Measurements from ENCODE around the gene PRSS50. TPM values are rescaled to one million over a fixed set of nuclear protein-coding genes. Genes with fewer than 3 reads are reported as not detected.

The PRSS50 gene
- total RNA-seq, 6 donors from 2014 or later, result 0.10 to 4.2 (median 0.40) TPM

DNA sequence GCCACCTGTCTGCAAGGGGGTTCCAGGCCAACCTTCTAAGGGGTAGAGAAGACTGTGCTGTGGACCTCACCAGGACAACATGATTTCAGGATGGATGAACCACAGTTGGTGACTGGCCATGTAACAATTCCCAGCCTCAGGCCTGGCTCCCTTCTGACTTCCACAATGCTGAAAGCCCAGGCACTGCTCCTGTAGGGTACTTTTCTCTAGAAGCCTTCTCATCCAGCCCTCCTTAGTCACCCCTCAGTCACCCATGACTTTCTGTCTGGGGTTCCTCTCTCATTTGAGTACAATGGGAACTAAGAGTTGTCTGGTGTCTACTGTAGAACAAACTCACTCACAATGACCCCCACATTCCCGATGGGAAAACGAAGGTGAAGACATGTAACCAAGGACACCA is 32.8 kb downstream of the PRSS50 start:
- TF ChIP-seq POLR2A (IDR thresholded peaks at IDR 0.05), result no peak
- TF ChIP-seq, protein P1, sequence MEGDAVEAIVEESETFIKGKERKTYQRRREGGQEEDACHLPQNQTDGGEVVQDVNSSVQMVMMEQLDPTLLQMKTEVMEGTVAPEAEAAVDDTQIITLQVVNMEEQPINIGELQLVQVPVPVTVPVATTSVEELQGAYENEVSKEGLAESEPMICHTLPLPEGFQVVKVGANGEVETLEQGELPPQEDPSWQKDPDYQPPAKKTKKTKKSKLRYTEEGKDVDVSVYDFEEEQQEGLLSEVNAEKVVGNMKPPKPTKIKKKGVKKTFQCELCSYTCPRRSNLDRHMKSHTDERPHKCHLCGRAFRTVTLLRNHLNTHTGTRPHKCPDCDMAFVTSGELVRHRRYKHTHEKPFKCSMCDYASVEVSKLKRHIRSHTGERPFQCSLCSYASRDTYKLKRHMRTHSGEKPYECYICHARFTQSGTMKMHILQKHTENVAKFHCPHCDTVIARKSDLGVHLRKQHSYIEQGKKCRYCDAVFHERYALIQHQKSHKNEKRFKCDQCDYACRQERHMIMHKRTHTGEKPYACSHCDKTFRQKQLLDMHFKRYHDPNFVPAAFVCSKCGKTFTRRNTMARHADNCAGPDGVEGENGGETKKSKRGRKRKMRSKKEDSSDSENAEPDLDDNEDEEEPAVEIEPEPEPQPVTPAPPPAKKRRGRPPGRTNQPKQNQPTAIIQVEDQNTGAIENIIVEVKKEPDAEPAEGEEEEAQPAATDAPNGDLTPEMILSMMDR (IDR thresholded peaks at IDR 0.05), result no peak
- no peak for TF ChIP-seq EP300 (IDR thresholded peaks at IDR 0.05)
- no peak for TF ChIP-seq POLR2AphosphoS5 (IDR thresholded peaks at IDR 0.05)
- Histone ChIP-seq H3K27ac (no peak overlapping the region), H3K4me3 (no peak overlapping the region), H3K36me3 (peaks cover 2 to 89% (median 59%) of the 10 kb centered on the region in 4 donors), H3K4me1 (peaks cover 0 to under 1% (median under 1%) of the 10 kb centered on the region in 4 donors), H3K9me3 (no peaks in the 10 kb centered on the region), H3K27me3 (no peaks in the 10 kb centered on the region)
- 89 to 97% methylated on average over 2 of the region's 2 CpGs for WGBS, 2 donors
- ATAC-seq (ENCODE audit: low FRiP score in 2 of 2) (no peak), DNase-seq (no peak)

DNA sequence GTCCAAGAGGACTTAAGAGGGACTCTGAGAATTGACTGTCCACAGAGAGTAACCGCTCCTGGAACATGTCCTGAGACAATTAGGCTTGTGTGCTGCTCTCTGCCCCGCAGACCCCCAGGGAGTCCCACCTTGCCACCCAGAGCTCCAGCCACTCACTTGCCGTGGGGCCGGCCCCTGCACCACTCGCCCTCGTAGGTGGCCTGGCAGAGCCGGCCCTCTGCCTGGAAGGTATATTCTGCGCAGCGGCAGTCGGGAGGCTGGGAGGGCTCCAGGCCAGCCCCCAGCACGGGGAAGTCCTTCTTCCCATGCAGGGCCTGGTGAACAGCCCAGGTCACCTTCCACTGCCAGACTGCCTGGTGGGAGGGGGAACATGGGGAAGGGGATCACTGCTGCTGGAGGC is 34.7 kb downstream of the PRSS50 start:
- ATAC-seq (ENCODE audit: low FRiP score in 2 of 2) (no peak), DNase-seq (no peak)
- Histone ChIP-seq H3K4me1 (no peaks in the 10 kb centered on the region), H3K27ac (no peak overlapping the region), H3K9me3 (no peaks in the 10 kb centered on the region), H3K27me3 (no peaks in the 10 kb centered on the region), H3K36me3 (peaks cover 2 to 98% (median 58%) of the 10 kb centered on the region in 4 donors), H3K4me3 (no peak overlapping the region)
- 50 to 90% methylated on average over 2 to 11 of the region's 11 CpGs for WGBS, 2 donors
- TF ChIP-seq POLR2A (IDR thresholded peaks at IDR 0.05) (no peak), EP300 (IDR thresholded peaks at IDR 0.05) (no peak), POLR2AphosphoS5 (IDR thresholded peaks at IDR 0.05) (no peak)
- TF ChIP-seq, protein P1 (IDR thresholded peaks at IDR 0.05), result no peak

DNA sequence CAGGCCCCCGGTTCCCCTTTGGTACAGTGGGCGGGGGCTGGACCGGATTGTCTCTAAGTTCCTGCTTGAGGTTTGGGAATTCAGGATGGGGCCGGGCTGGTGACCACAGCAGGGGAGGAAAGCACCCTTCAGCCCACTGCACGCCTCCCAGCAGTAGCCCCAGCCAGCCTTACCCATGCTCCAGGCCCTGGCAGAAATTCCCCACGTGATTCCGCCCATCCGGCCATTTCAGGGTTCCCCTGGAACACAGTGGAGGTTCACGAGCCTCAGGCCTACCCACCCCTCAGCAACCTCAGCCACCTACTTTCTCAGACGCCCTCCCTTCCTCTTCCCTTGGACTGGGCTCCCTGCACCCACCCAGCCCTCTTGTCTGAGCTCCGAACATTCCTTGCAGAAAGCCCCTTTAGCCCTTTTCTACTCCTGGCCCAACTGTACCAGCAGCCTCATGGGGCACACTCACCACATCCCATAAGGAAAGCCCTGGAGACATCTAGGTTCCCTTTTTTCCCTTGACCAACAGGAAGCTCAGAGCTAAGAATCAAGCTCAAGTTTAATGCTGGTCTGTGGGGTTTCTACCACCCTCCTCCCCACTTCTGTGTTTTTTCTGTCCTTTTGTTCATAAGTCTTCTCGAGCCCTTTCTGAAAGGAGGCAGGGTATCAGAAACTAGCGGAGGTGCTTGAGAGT is 35.7 kb downstream of the PRSS50 start:
- peaks cover 2 to 90% (median 51%) of the 10 kb centered on the region in 4 donors for H3K36me3 ChIP-seq
- no peak overlapping the region for H3K27ac ChIP-seq
- 59 to 70% methylated on average over 13 of the region's 13 CpGs for WGBS, 2 donors

DNA sequence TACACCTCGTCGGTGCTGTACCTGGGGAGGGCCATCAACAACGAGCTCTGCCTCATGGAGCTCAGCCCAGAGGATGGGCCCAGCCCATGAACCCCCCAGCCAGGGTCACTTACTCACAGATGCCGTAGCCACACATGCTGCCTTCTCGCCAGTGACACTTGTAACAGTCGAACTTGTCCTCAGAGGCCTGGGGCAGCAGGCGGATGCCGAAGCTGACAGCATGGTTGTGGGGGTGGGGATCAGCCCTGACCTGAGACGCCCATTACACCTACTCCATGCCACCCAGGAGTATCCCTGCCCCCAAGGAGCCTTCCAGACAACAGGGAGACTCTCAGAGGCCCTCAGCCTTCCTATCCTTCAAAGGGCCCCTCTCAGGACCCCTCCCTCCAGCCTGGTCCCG is 36.3 kb downstream of the PRSS50 start:
- WGBS, 2 donors, result 85 to 95% methylated on average over 6 to 7 of the region's 10 CpGs
- TF ChIP-seq EP300 (IDR thresholded peaks at IDR 0.05), result no peak
- TF ChIP-seq POLR2A (IDR thresholded peaks at IDR 0.05), result no peak
- no peak for TF ChIP-seq POLR2AphosphoS5 (IDR thresholded peaks at IDR 0.05)
- TF ChIP-seq, protein P1 (IDR thresholded peaks at IDR 0.05), result no peak
- Histone ChIP-seq H3K27me3 (no peaks in the 10 kb centered on the region), H3K27ac (no peak overlapping the region), H3K9me3 (no peaks in the 10 kb centered on the region), H3K4me1 (no peaks in the 10 kb centered on the region), H3K4me3 (no peak overlapping the region), H3K36me3 (peaks cover 2 to 89% (median 48%) of the 10 kb centered on the region in 4 donors)
- no peak for ATAC-seq (ENCODE audit: low FRiP score in 2 of 2)
- DNase-seq, result no peak

More for the DNA sequence above, 35.7 kb downstream of the PRSS50 start:
- TF ChIP-seq POLR2AphosphoS5 (IDR thresholded peaks at IDR 0.05) (no peak), POLR2A (IDR thresholded peaks at IDR 0.05) (no peak), EP300 (IDR thresholded peaks at IDR 0.05) (no peak)
- TF ChIP-seq, protein P1 (IDR thresholded peaks at IDR 0.05), result no peak
- Histone ChIP-seq H3K4me1 (no peaks in the 10 kb centered on the region), H3K4me3 (no peak overlapping the region), H3K27me3 (no peaks in the 10 kb centered on the region), H3K9me3 (no peaks in the 10 kb centered on the region)
- no peak for ATAC-seq (ENCODE audit: low FRiP score in 2 of 2)
- DNase-seq, result no peak
